Fibroblast of peridontal ligament (primary cell): ENCODE data around the gene CDH13.
A peak's percentile ranks its signal among the peaks of the same experiment; 100 is the strongest.

Experiments
- DNase-seq: peaks from one replicate; pipeline ENCODE4 v3.0.0-alpha.2; 2010; ENCODE audit errors: extremely low read depth

The CDH13 gene

GRCh38 chr16:82628088-82628423 lies 1.3 kb downstream of the CDH13 start:
- no peak for DNase-seq

GRCh38 chr16:82628711-82629110 lies 1.9 kb downstream of the CDH13 start:
- no peak for DNase-seq

GRCh38 chr16:82629441-82630027 lies 2.8 kb downstream of the CDH13 start:
- peak; percentile 52 for DNase-seq

- DNase-seq: peak; percentile 37
These were observed 3.5 kb downstream of the CDH13 start for GRCh38 chr16:82630219-82630618.

- DNase-seq: peak; percentile 52
These were observed 3.9 kb downstream of the CDH13 start for GRCh38 chr16:82630688-82631087.

- no peak for DNase-seq
These were observed 5.2 kb downstream of the CDH13 start for GRCh38 chr16:82631701-82632685.

- no peak for DNase-seq
These were observed 7.3 kb downstream of the CDH13 start for GRCh38 chr16:82633964-82634600.

- no peak for DNase-seq
These were observed 8.3 kb downstream of the CDH13 start for GRCh38 chr16:82634955-82635610.

GRCh38 chr16:82636485-82636884 lies 9.7 kb downstream of the CDH13 start:
- no peak for DNase-seq

- no peak for DNase-seq
These were observed 10.2 kb downstream of the CDH13 start for GRCh38 chr16:82636958-82637357.

GRCh38 chr16:82638095-82638798 lies 11.5 kb downstream of the CDH13 start:
- DNase-seq: peak; percentile 38

- no peak for DNase-seq
These were observed 12.5 kb downstream of the CDH13 start for GRCh38 chr16:82639263-82639662.

GRCh38 chr16:82639666-82640336 lies 13.0 kb downstream of the CDH13 start:
- DNase-seq: peak; percentile 47

- peak; percentile 69 for DNase-seq
These were observed 14.7 kb downstream of the CDH13 start for GRCh38 chr16:82641336-82641984.

GRCh38 chr16:82643136-82643535 lies 16.4 kb downstream of the CDH13 start:
- no peak for DNase-seq

GRCh38 chr16:82643936-82644630 lies 17.3 kb downstream of the CDH13 start:
- DNase-seq: no peak

- no peak for DNase-seq
These were observed 19.7 kb downstream of the CDH13 start for GRCh38 chr16:82646504-82646903.

GRCh38 chr16:82649766-82650165 lies 23.0 kb downstream of the CDH13 start:
- no peak for DNase-seq

GRCh38 chr16:82650804-82651203 lies 24.0 kb downstream of the CDH13 start:
- DNase-seq: no peak
